Astrocyte of the spinal cord (primary cell): ENCODE data around the gene RPL7L1.
A peak's percentile ranks its signal among the peaks of the same experiment; 100 is the strongest.

Experiments used
- DNase-seq: peaks from one replicate; pipeline ENCODE4 v3.0.0; 2011; ENCODE audit warnings: low read depth, low spot score
- H3K4me3 ChIP-seq: 2 replicates; pipeline ENCODE4 v1.5.1; 2011; ENCODE audit warnings: low read depth, mild to moderate bottlenecking, low read length, moderate library complexity
- CTCF ChIP-seq: IDR thresholded peaks from 2 replicates; pipeline ENCODE4 v1.5.1; 2012; ENCODE audit warnings: low read depth, mild to moderate bottlenecking, low read length, inconsistent platforms
- in situ Hi-C: cut with HindIII; loops from 2 replicates; pipeline ENCODE4 v1.10.0; 2017; ENCODE audit warnings: low sequenced_read_pairs

The RPL7L1 gene

GRCh38 chr6:42879372-42880239 lies at the start of gene RPL7L1:
TSS of gene RPL7L1 (plus strand) at chr6:42879616. CDS start at chr6:42879911, 295 bp downstream.
- TF ChIP-seq CTCF, result no peak
- peak; percentile 90 for DNase-seq
- in situ Hi-C loops, result no loop called here
- peak within 1 kb of the TSS; percentile 70 for H3K4me3 ChIP-seq

GRCh38 chr6:42831237-42831636 lies 48.2 kb upstream of the RPL7L1 start:
- H3K4me3 ChIP-seq, result no peak overlapping the region
- no peak for TF ChIP-seq CTCF
- DNase-seq, result peak; percentile 29
- in situ Hi-C loops, result no loop called here

- no peak overlapping the region for H3K4me3 ChIP-seq
- no peak for TF ChIP-seq CTCF
- in situ Hi-C loops, result no loop called here
- DNase-seq, result no peak
These were observed 45.4 kb upstream of the RPL7L1 start for GRCh38 chr6:42834056-42834455.

- TF ChIP-seq CTCF, result no peak
- H3K4me3 ChIP-seq, result no peak overlapping the region
- in situ Hi-C loops, result no loop called here
- DNase-seq, result no peak
These were observed 37.4 kb upstream of the RPL7L1 start for GRCh38 chr6:42841844-42842584.

- TF ChIP-seq CTCF, result no peak
- H3K4me3 ChIP-seq, result no peak overlapping the region
- DNase-seq, result no peak
- in situ Hi-C loops, result no loop called here
These were observed 34.1 kb upstream of the RPL7L1 start for GRCh38 chr6:42845327-42845694.

GRCh38 chr6:42846505-42846904 lies 32.9 kb upstream of the RPL7L1 start:
- in situ Hi-C loops, result no loop called here
- H3K4me3 ChIP-seq, result no peak overlapping the region
- no peak for DNase-seq
- no peak for TF ChIP-seq CTCF
